ENCODE data around the gene FGF14.
"Not testable (repeated sequence)": the region's sequence is repeated elsewhere in the genome, so short reads cannot be mapped to it uniquely, and the experiment has no call there.

Gene FGF14

DNA sequence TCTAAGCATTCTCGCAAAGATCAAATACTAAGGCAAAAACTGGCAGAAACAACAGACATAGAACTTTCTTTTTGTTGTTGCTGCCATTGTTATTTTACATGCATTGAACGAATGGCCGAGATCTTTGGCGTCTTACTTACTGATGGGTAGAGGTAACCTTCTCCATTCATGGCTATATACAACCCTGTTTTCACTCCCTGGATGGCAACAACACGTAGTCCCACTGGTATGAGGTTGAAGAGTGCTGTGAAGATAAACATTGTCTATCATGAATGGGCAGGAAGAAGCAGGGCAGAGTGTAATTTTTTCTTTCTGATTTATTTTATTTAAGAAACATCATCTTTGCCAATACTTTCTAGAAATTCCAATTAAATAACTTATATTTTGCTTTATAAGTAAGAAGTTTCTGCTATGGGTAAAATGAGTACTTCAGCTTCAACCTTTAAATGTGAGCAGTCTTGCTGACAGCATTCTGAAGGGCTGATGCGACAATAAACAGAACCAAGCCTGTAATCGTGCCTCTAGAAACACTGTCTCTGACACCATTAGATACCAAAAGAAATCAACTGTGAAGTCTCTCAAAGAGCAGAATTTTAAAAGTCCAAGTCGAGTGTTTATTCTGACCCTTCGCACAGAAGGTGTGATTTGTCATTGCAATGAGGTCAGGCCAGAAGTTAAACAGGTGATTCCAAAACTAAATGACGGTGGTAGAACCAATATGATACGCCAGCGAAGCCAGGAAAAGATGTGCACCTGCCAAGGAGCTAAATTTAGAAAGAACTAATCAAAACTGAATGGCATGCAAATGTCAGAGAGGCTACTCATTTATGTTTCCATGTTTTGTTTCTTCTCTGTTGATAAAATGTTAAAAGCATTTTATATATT, 533.0 kb downstream of the FGF14 start:
- DNase-seq (ENCODE audit: low spot score) = no peak

GRCh38 chr13:101866889-101867581, 534.8 kb downstream of the FGF14 start:
- DNase-seq (ENCODE audit: low spot score) = no peak

GRCh38 chr13:101858860-101859259, 543.0 kb downstream of the FGF14 start:
- DNase-seq (ENCODE audit: low spot score) = no peak

DNA sequence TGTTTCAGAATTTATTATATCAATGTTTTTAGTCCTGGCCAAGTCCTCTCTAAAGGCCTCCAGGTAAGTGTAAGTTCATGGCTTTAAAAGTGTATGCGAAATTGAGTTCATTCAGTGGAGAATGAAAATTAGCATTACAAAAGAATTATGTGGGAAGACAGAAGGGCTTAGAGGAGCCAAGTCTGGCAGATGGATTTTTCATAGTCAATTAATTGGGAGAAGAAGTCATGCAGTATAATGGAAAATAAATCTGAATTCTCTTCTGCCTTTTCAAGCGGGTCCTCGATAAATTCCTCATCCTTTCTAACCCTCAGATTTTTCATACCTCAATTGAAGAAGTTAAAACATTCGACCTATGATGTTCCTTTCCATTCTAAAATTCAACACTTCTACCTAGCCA, 555.1 kb downstream of the FGF14 start:
- DNase-seq (ENCODE audit: low spot score) = no peak

GRCh38 chr13:101846249-101846648, 555.6 kb downstream of the FGF14 start:
- no peak for DNase-seq (ENCODE audit: low spot score)

- no peak for DNase-seq (ENCODE audit: low spot score)
Observed at GRCh38 chr13:101845245-101846020, 556.4 kb downstream of the FGF14 start.

GRCh38 chr13:101841698-101842097, 560.1 kb downstream of the FGF14 start:
- DNase-seq (ENCODE audit: low spot score) = no peak

- DNase-seq (ENCODE audit: low spot score) = no peak
Observed at GRCh38 chr13:101838323-101838722, 563.5 kb downstream of the FGF14 start.

GRCh38 chr13:101837778-101838177, 564.1 kb downstream of the FGF14 start:
- DNase-seq (ENCODE audit: low spot score) = not testable (repeated sequence)

DNA sequence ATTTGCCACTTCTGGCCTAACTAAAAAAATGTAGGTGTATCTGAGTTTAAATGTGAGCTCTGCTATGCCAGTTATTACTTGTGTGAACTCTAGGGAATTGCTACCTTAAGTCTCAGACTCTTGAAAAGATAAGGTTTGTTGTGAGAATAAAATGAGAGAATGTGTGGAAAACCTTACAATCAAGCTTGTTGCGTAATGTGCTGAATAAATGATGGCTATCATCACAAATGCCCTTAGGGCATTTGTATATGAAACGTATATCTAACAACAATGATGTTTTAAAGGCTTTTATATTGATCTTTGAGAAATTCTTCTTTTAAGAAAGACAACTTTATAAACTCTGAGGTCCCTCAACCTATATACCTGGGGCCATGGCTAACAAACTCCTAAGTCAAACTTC, 564.6 kb downstream of the FGF14 start:
- DNase-seq (ENCODE audit: low spot score) = no peak

DNA sequence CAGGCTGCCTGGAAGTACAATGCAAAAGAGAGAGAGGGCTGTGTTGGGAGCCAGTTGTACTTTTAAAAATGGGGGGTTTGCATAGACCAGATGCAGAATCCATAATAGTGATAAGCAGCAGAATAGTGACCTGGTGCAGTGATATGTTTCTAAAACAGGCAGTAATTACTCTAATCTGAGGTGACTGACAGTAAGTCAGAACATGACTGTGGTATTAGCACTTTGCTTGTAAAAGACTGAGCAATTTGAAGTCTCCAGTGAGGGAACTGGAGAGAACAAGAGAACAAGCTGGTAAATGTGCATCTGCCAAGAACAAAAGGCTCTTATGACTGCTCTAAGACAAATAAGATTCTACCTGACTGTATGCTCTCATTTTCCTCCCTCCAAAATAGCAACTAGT, 565.9 kb downstream of the FGF14 start:
- DNase-seq (ENCODE audit: low spot score) = no peak

GRCh38 chr13:101833671-101834070, 568.2 kb downstream of the FGF14 start:
- no peak for DNase-seq (ENCODE audit: low spot score)

DNA sequence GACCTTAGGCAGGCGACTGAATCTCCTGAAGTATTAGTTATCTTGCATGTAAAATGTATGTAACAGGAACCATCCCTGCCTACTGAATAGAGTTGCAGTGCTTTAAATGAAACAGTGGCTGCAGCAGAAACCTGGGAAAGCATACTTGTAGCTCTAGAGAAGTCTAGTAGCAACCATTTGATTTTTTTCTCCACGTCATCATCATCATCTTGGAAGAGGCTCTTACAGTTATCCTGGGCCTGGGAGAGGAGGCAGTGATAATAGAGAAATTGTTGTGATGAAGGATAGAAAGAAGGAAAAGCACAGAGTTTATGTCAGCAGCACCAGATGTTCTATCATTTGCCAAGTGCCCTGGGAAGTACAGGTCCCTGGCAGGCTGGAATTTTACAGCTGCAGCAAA, 571.8 kb downstream of the FGF14 start:
- DNase-seq (ENCODE audit: low spot score) = no peak

DNA sequence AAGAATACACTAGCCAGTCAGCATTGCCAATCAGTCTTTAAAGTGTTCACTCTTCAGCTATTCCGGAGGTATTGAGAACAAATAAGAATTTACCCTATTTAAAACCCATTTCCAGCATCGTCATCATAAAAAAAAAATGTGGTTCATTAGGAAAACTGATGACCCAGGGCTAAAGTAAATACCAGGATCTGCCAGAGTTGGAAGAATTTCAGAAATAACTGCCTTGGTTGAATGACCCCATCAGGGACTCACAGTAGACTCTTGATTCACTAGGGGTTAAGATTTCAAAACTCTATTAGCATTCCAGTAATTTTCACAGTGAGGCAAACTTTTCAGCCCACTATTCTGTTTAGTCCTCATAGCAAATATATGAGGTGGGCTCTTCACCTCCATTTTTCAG, 572.4 kb downstream of the FGF14 start:
- no peak for DNase-seq (ENCODE audit: low spot score)

GRCh38 chr13:101828119-101828518, 573.7 kb downstream of the FGF14 start:
- no peak for DNase-seq (ENCODE audit: low spot score)

GRCh38 chr13:101817898-101818297, 584.0 kb downstream of the FGF14 start:
- DNase-seq (ENCODE audit: low spot score) = no peak

- DNase-seq (ENCODE audit: low spot score) = no peak
Observed at GRCh38 chr13:101811881-101812280, 590.0 kb downstream of the FGF14 start.

GRCh38 chr13:101811284-101811839, 590.5 kb downstream of the FGF14 start:
- DNase-seq (ENCODE audit: low spot score) = no peak

GRCh38 chr13:101799196-101799595, 602.7 kb downstream of the FGF14 start:
- no peak for DNase-seq (ENCODE audit: low spot score)

GRCh38 chr13:101798437-101798836, 603.4 kb downstream of the FGF14 start:
- no peak for DNase-seq (ENCODE audit: low spot score)

DNA sequence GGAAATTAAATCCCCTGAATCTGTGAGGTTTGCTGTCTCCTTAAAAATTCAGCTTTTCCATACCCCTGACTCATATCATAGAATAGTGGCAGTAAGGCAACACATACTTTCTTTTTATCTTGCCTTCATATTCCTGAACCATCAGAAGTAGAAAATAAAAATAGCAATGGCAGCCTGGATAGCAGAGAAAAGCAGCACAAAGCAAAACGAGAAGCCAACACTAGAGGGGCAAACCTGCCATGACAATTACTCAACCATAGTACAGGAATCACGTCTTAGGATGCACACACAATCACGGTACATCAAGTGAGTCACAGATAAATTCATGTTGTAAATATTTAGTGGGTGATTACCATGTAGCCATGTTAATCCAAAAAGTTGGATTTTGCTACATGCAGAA, 606.4 kb downstream of the FGF14 start:
- no peak for DNase-seq (ENCODE audit: low spot score)

- no peak for DNase-seq (ENCODE audit: low spot score)
Observed at GRCh38 chr13:101795025-101795424, 606.8 kb downstream of the FGF14 start.

Data from CD4-positive, alpha-beta T cell treated with Interleukin-2 at 100 ng/mL for 4 hours (primary cell).